Measurements from ENCODE around the gene ELAC1. TPM values are rescaled to one million over a fixed set of nuclear protein-coding genes. Genes with fewer than 3 reads are reported as not detected.

Gene ELAC1
- total and polyA plus RNA-seq, 8 donors = 5.2 to 13.9 (median 11.8) TPM

DNA sequence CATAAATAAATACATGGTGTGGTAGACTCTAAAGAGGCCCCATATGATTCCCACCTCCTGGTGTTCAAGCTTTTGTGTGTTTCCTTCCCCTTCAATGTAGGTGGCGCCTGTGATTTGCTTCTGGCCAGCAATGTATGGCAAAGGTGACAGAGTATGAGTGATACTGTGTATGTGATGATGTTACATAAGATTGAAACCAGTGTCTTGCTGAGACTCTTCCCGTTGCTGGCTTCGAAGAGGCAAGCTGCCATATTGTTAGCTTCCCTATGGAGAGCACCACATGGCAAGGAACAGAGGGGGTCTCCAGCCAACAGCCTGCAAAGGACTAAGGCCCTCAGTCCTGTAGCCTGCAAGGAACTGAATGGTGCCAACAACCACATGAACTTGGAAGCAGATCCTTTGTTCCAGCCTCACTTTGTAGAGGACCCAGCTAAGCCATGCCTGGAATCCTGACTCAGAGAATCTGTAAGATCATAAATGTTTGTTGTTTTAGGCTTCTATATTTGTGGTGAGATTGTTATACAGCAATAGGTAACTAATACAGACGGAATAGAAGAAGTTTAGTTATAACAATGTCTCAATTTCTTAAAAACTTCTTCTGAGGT is 60.5 kb downstream of the ELAC1 start:
- Histone ChIP-seq H3K27me3 (no peaks in the 10 kb centered on the region), H3K27ac (no peak overlapping the region), H3K4me3 (no peak overlapping the region), H3K9me3 (no peaks in the 10 kb centered on the region), H3K4me1 (peaks cover 12 to 47% of the 10 kb centered on the region in 2 donors), H3K36me3 (peaks cover 0 to 4% of the 10 kb centered on the region in 2 donors)
- TF ChIP-seq, protein P1, sequence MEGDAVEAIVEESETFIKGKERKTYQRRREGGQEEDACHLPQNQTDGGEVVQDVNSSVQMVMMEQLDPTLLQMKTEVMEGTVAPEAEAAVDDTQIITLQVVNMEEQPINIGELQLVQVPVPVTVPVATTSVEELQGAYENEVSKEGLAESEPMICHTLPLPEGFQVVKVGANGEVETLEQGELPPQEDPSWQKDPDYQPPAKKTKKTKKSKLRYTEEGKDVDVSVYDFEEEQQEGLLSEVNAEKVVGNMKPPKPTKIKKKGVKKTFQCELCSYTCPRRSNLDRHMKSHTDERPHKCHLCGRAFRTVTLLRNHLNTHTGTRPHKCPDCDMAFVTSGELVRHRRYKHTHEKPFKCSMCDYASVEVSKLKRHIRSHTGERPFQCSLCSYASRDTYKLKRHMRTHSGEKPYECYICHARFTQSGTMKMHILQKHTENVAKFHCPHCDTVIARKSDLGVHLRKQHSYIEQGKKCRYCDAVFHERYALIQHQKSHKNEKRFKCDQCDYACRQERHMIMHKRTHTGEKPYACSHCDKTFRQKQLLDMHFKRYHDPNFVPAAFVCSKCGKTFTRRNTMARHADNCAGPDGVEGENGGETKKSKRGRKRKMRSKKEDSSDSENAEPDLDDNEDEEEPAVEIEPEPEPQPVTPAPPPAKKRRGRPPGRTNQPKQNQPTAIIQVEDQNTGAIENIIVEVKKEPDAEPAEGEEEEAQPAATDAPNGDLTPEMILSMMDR (IDR thresholded peaks at IDR 0.05) = no peak
- ATAC-seq = no peak
- no peak for DNase-seq
- intact Hi-C loops (cut with DNase I) = no loop called here

DNA sequence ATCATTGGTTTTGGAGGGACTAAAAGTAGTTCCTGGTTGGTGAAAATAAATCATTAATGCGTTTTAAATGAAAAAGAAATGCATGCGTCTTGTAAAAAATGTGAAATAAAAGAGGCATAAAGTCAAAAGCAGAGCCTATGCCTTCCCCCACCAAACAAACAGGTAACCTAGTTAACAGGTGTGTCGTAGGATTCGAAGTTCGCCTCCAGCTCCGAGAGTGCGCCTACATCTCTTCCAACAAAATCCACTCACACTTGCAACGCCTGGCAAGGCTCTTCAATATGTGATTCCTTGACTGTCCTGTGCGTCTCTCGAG is 61.5 kb downstream of the ELAC1 start:
- H3K27ac ChIP-seq = peak overlapping the region; percentile 96 to 99
- peak overlapping the region; percentile 54 to 68 for H3K4me3 ChIP-seq
- H3K27me3 ChIP-seq = no peaks in the 10 kb centered on the region
- no peak for ATAC-seq
- peaks cover 0 to 14% of the 10 kb centered on the region in 2 donors for H3K36me3 ChIP-seq
- H3K9me3 ChIP-seq = no peaks in the 10 kb centered on the region
- no peak for DNase-seq
- intact Hi-C loops (cut with DNase I) = no loop called here
- peaks cover 12 to 57% of the 10 kb centered on the region in 2 donors for H3K4me1 ChIP-seq
- TF ChIP-seq, protein P1 (IDR thresholded peaks at IDR 0.05) = no peak

DNA sequence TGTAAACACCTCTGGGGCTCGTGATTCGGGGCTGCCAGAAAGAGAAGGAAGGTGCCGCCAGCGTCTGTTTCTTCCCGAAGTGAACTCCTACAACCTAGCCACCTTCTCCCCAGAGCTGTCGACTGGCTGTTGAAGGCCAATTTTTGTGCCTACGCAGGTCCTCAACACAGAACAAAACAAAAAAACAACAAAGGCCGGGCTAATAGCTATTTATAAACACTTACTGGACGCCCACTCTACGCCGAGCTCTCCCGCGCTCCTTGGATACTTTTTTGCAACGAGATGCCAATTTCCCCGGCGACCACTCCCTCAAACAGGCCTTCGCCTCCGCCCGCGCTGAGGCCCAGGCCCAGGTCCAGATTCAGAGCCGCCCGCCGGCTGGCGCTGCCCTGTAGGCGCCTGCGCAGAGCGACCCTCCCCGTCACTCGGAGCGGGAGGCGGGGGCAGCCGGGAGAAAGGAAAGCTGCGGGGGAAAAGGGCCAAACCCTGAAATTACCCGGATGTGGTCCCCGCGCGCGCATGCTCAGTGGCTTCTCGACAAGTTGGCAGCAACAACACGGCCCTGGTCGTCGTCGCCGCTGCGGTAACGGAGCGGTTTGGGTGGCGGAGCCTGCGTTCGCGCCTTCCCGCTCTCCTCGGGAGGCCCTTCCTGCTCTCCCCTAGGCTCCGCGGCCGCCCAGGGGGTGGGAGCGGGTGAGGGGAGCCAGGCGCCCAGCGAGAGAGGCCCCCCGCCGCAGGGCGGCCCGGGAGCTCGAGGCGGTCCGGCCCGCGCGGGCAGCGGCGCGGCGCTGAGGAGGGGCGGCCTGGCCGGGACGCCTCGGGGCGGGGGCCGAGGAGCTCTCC is 62.1 kb downstream of the ELAC1 start, which contains the start of gene SMAD4:
Gene SMAD4 (plus strand): TSS at position 520 of the 843 bp plus-strand sequence. CDS start 16,834 bp downstream, outside the sequence.
- Histone ChIP-seq H3K9me3 (no peaks in the 10 kb centered on the region), H3K4me3 (peak within 1 kb of the TSS; percentile 54 to 68), H3K4me1 (peaks cover 12 to 63% of the 10 kb centered on the region in 2 donors), H3K27ac (peak within 1 kb of the TSS; percentile 96 to 99), H3K27me3 (no peaks in the 10 kb centered on the region), H3K36me3 (peaks cover 0 to 18% of the 10 kb centered on the region in 2 donors)
- peak; percentile 96 for ATAC-seq
- DNase-seq = peak; percentile 96 to 100 (median 98)
- intact Hi-C loops (cut with DNase I) = no loop called here
- TF ChIP-seq, protein P1 (IDR thresholded peaks at IDR 0.05) = no peak

DNA sequence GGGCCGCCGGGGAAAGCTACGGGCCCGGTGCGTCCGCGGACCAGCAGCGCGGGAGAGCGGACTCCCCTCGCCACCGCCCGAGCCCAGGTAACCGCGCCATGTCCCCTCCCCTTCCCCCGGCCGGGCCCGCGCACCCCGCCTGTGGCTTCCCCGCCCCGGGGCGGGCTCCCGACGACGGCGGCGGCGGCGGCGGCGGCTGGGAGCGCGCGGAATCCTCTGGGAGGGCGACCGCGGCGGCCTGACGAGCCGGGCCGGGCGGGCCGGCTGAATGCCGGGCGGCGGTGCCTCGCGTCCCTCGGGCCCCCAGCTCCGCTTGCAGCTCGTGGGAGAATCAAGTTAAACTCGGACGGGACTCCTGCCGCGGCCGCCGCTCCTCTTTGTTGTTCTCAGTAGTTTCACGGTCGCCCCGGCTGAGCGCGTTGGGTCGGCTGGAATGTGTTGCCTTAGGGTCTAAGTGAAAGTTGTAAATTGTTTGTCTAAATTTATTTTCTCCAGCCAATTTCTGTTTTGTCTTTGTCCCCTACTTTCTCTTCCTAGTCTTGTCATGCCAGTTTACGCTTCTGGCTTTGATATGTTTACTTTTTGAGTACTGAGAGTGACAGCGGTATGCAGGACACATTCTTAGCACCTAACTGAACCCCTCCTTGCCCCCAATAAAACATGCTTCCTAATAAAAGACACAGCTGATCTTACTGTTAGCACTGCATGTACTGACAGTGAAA is 62.9 kb downstream of the ELAC1 start:
- intact Hi-C loops (cut with DNase I) = no loop called here
- peaks cover 0 to 18% of the 10 kb centered on the region in 2 donors for H3K36me3 ChIP-seq
- DNase-seq (peak; percentile 11 to 94 (median 74)), ATAC-seq (peak; percentile 81)
- H3K9me3 ChIP-seq = no peaks in the 10 kb centered on the region
- H3K4me1 ChIP-seq = peaks cover 16 to 67% of the 10 kb centered on the region in 2 donors
- no peaks in the 10 kb centered on the region for H3K27me3 ChIP-seq
- peak overlapping the region; percentile 96 to 99 for H3K27ac ChIP-seq
- TF ChIP-seq, protein P1 (IDR thresholded peaks at IDR 0.05) = no peak
- peak overlapping the region; percentile 54 to 68 for H3K4me3 ChIP-seq
